SW 1271 (cell line): ENCODE data around the gene GCC1.
"Not testable (repeated sequence)": the region's sequence is repeated elsewhere in the genome, so short reads cannot be mapped to it uniquely, and the experiment has no call there.

ENCODE experiments used
- DNase-seq, 2 experiments: peaks; one replicate each; lab custom pipeline; 2025; lab: John Stamatoyannopoulos, UW

Gene GCC1

GRCh38 chr7:127589896-127590295 is 4.5 kb upstream of the GCC1 start:
- no peak for DNase-seq

GRCh38 chr7:127588697-127589482 is 3.5 kb upstream of the GCC1 start:
- DNase-seq = peak; percentile 32 to 61

- peak; percentile 31 to 59 for DNase-seq
These were observed 2.8 kb upstream of the GCC1 start, which contains the start of gene ARF5 for GRCh38 chr7:127588019-127588696. TSS of gene ARF5 (plus strand) at chr7:127588411. CDS start at chr7:127588499, 88 bp downstream.

GRCh38 chr7:127587663-127588018 is 2.2 kb upstream of the GCC1 start:
- DNase-seq = no peak

- no peak for DNase-seq
These were observed 950 bp upstream of the GCC1 start for GRCh38 chr7:127586346-127586745.

- no peak for DNase-seq
These were observed 750 bp downstream of the GCC1 start for GRCh38 chr7:127584648-127585043.

DNA sequence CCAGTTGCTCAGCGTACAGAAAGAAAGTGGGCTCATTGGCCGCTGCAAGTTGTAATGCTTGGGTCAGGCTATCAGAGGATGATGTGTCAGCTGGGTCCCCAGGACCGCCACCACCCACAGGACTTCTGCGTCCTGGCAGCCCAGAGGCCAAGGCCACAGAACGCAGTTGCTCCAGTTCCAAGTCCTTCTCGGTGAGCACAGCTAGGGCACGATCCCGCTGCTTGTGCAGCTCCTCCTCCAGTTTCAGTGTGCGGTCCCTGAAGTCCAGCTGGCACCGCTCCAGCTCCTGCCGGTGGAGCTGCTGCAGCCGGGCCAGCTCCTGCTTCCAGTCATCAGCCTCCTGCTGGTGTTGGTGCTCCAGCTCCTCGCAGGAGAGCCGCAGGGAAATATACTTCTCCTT is 3.0 kb downstream of the GCC1 start:
- DNase-seq = no peak

DNA sequence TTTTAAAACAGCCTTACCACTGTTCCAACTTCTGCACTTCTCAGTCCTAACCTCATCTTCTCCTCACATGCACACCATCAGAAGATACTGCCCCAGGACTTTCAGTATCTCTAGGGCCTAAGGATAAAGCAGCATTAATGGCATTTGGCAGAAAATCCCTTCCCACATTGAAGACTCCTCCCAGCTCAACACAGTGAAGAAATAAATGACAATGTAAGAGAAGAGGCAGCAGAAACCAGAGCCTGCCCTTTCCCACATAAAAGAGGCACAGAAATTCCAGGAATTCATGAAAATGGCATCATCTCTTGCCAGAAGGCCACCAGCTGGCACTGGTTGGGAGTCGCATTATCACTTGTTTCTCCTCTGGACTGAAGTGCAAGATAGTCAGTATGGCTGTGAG is 3.7 kb downstream of the GCC1 start:
- no peak for DNase-seq

DNA sequence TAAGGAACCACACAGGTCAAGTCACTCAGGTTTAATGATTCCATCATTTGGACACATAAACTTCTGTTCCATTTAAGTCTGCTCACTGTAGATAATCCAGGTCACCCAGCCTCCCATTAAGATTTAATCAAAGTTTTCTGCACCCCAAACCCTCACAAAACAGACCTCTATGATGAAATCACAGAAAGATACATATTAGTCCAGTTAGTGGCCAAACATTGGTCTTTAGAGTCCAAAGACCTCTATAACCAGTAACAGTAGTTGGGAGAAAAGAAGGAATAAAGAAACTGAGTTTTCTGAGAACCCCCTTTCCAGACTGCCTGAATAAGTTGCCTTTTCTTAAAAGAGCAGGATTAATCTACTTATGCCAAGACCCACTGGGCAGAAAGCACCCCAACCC is 4.8 kb downstream of the GCC1 start:
- no peak for DNase-seq

- DNase-seq = no peak
These were observed 6.6 kb downstream of the GCC1 start for GRCh38 chr7:127578711-127579275.

- DNase-seq = peak in 1 of 2 experiments; percentile 6
These were observed 7.2 kb downstream of the GCC1 start for GRCh38 chr7:127578036-127578684.

- DNase-seq = no peak
These were observed 13.5 kb downstream of the GCC1 start for GRCh38 chr7:127571741-127572505.

DNA sequence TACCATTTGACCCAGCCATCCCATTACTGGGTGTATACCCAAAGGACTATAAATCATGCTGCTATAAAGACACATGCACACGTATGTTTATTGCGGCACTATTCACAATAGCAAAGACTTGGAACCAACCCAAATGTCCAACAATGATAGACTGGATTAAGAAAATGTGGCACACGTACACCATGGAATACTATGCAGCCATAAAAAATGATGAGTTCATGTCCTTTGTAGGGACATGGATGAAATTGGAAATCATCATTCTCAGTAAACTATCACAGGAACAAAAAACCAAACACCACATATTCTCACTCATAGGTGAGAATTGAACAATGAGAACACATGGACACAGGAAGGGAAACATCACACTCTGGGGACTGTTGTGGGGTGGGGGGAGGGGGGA is 17.4 kb downstream of the GCC1 start:
- DNase-seq = not testable (repeated sequence)

- DNase-seq = no peak
These were observed 19.2 kb downstream of the GCC1 start for GRCh38 chr7:127566242-127566641.

- no peak for DNase-seq
These were observed 27.6 kb downstream of the GCC1 start for GRCh38 chr7:127557803-127558202.

- no peak for DNase-seq
These were observed 29.0 kb downstream of the GCC1 start for GRCh38 chr7:127556404-127556803.

DNA sequence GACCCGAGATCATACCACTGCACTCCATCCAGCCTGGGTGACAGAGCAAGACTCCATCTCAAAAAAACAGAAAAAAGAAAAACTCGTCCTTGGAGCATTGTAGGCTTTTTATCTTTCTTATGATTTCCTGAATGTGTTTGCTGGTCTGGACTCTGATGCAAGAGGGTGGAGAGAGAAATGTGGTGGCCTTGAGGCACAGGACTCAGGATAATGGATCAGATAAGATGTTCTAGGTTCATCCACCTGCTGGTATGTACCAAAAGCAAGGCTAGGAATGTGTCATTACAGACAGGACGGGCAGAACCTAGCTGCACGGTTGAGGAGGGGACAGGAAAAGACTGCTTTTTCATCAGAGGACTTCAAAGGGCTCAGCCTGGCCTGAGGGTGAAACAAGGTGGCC is 33.5 kb downstream of the GCC1 start:
- DNase-seq = no peak

DNA sequence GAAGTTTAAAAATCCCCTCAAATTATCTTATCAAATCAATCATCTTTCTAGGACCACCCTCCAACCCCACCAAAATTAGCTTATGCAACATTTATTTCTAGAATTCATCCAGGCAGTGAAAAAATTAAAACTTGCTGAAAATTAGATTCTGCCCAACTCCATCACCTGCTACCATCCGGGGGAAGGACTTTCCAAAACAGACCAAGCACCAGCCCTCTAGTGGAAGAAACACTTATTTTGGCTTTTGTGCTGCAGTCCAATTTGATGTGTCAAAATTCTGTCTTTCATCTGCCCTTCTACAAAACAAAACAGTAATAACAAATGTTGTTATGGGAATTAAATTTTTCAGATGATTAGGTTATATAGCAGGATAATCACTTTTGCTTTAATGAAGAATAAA is 35.1 kb downstream of the GCC1 start:
- DNase-seq = peak in 1 of 2 experiments; percentile 13

DNA sequence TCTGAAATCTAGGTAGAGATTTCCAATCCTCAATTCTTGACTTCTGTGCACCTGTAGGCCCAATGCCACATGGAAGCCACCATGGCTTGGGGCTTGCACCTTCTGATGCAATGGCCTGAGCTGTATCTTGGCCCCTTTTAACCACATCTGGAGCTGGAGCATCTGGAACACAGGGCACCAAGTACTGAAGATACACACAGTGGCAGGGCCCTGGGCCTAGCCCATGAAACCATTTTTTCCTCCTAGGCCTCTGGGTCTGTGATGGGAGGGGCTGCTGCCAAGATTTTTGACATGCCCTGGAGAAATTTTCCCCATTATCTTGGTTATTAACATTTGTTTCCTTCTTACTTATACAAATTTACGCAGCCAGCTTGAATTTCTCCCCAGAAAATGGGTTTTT is 39.1 kb downstream of the GCC1 start:
- DNase-seq = no peak

DNA sequence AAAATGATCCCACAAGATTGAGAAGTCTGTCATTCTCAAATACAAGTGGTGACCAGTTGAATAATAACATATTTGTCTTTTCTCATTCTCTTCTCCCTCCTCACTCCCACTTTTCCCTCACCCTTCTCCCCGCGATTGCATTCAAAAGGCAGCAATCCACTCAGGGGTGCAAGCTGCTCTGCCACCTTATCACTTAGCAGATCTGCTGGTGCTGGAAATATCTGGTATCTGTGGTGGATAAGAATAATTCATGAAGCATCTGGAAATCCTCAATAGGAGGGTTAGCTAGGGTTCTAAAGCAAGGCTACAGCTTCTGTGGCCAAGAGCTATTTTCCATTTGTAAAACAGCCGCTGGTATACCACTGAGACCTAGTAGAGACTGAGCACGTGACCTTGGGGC is 43.8 kb downstream of the GCC1 start:
- DNase-seq = no peak

- DNase-seq = not testable (repeated sequence)
These were observed 44.9 kb downstream of the GCC1 start for GRCh38 chr7:127540461-127540860.

GRCh38 chr7:127539116-127539515 is 46.3 kb downstream of the GCC1 start:
- no peak for DNase-seq
